ENCODE results near the gene CHRFAM7A.
"Not testable (repeated sequence)": the region's sequence is repeated elsewhere in the genome, so short reads cannot be mapped to it uniquely, and the experiment has no call there.

DNA sequence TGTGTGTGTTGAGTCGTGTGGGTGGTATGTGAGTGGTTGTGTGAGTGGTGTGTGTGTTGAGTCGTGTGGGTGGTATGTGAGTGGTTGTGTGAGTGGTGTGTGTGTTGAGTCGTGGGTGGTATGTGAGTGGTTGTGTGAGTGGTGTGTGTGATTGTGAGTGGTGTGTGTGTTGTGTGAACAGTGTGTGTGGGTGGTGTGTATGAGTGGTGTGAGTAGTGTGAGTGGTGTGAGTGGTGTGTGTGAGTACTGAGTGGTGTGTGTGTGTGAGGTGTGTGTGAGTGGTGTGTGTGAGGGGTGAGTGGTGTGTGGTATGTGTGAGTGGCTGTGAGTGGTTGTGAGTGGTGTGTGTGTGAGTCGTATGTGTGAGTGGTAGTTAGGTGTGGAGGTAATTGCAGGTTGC is 17.5 kb downstream of the CHRFAM7A start:
- not testable (repeated sequence) for TF ChIP-seq EZH2phosphoT487 (IDR thresholded peaks at IDR 0.05; ENCODE audit: borderline replicate concordance, low read length); EZH2 (IDR thresholded peaks at IDR 0.05; ENCODE audit: low read length, unreplicated experiment)
